Calu3 (cell line): Measurements from ENCODE around the gene FHIT. TPM values are rescaled to one million over a fixed set of nuclear protein-coding genes. Genes with fewer than 3 reads are reported as not detected.

Experiments used
- BruUV-seq: library from RNA; stranded (reverse); fragments of 400-500 nt; replicated peaks from 2 replicates; lab custom pipeline; 2021; lab: Mats Ljungman, UMichigan
- CTCF ChIA-PET: fragments of 300-600 bp; sonication (Branson Sonifier 250); formaldehyde crosslinking; loops from one replicate; lab custom pipeline; 2022; ENCODE audit warnings: antibody characterized with exemption; lab: Charles Lee
- DNase-seq: peaks from one replicate; pipeline ENCODE4 v3.0.0; 2022
- H3K27ac Mint-ChIP-seq: one replicate; pipeline ENCODE4 v1.8.0; 2022; ENCODE audit warnings: mixed read lengths; ENCODE audit not compliant: unreplicated experiment
- H3K27me3 Mint-ChIP-seq: one replicate; pipeline ENCODE4 v1.8.0; 2022; ENCODE audit warnings: mixed read lengths; ENCODE audit not compliant: unreplicated experiment
- H3K36me3 Mint-ChIP-seq: one replicate; pipeline ENCODE4 v1.8.0; 2022; ENCODE audit warnings: mild to moderate bottlenecking, moderate library complexity, mixed read lengths; ENCODE audit not compliant: insufficient read depth, unreplicated experiment
- H3K4me1 Mint-ChIP-seq: one replicate; pipeline ENCODE4 v1.8.0; 2022; ENCODE audit warnings: mild to moderate bottlenecking, low read depth, mixed read lengths; ENCODE audit not compliant: unreplicated experiment
- H3K4me3 Mint-ChIP-seq: one replicate; pipeline ENCODE4 v1.8.0; 2022; ENCODE audit warnings: mild to moderate bottlenecking, low read depth, moderate library complexity, mixed read lengths; ENCODE audit not compliant: unreplicated experiment
- H3K9me3 Mint-ChIP-seq: one replicate; pipeline ENCODE4 v1.8.0; 2022; ENCODE audit warnings: low read depth, mixed read lengths; ENCODE audit not compliant: unreplicated experiment
- CTCF ChIP-seq: fragments of 200-600 bp; IDR thresholded peaks from one replicate; pipeline ENCODE4 v1.8.0; 2022; ENCODE audit warnings: antibody characterized with exemption; ENCODE audit not compliant: unreplicated experiment
- intact Hi-C: fragments of 100-400 bp; cut with micrococcal nuclease; formaldehyde crosslinking; loops from one replicate; pipeline ENCODE4 v1.10.0; 2022; ENCODE audit not compliant: unreplicated experiment
- total RNA-seq: library from RNA; stranded (reverse); gene quantifications from 2 replicates; pipeline ENCODE4 v1.2.3, GENCODE V29; 2022

Gene FHIT
- total RNA-seq, 1 experiment from 2014 or later, result 6.2 TPM

GRCh38 chr3:60463685-60464084 is 787.6 kb downstream of the FHIT start:
- Mint-ChIP-seq H3K4me3 (no peak overlapping the region), H3K27me3 (no peaks in the 10 kb centered on the region), H3K27ac (no peak overlapping the region), H3K9me3 (peaks cover 16% of the 10 kb centered on the region), H3K36me3 (no peaks in the 10 kb centered on the region), H3K4me1 (no peaks in the 10 kb centered on the region)
- no peak for DNase-seq
- no TSS peak for BruUV-seq
- no peak for TF ChIP-seq CTCF
- intact Hi-C loops, result no loop called here
- CTCF ChIA-PET, result no interaction called here

GRCh38 chr3:60461267-60461666 is 790.0 kb downstream of the FHIT start:
- no TSS peak for BruUV-seq
- Mint-ChIP-seq H3K27me3 (no peaks in the 10 kb centered on the region), H3K4me3 (no peak overlapping the region), H3K36me3 (no peaks in the 10 kb centered on the region), H3K27ac (no peak overlapping the region), H3K4me1 (no peaks in the 10 kb centered on the region), H3K9me3 (peaks cover 10% of the 10 kb centered on the region)
- DNase-seq, result no peak
- CTCF ChIA-PET, result no interaction called here
- intact Hi-C loops, result no loop called here
- no peak for TF ChIP-seq CTCF

- CTCF ChIA-PET, result no interaction called here
- no peak for DNase-seq
- Mint-ChIP-seq H3K4me3 (no peak overlapping the region), H3K4me1 (no peaks in the 10 kb centered on the region), H3K9me3 (no peaks in the 10 kb centered on the region), H3K27me3 (no peaks in the 10 kb centered on the region), H3K36me3 (no peaks in the 10 kb centered on the region), H3K27ac (no peak overlapping the region)
- no peak for TF ChIP-seq CTCF
- no TSS peak for BruUV-seq
- intact Hi-C loops, result no loop called here
Observed at GRCh38 chr3:60456180-60456579, 795.1 kb downstream of the FHIT start.

GRCh38 chr3:60453326-60453725 is 797.9 kb downstream of the FHIT start:
- CTCF ChIA-PET, result interaction anchor here (0.7 kb wide), 1 partner anchor 733 kb away, joined by 5 read pairs; no protein-coding TSS in a partner anchor
- no peaks in the 10 kb centered on the region for H3K36me3 Mint-ChIP-seq
- no peaks in the 10 kb centered on the region for H3K27me3 Mint-ChIP-seq
- intact Hi-C loops, result no loop called here
- no peak for DNase-seq
- no peak overlapping the region for H3K4me3 Mint-ChIP-seq
- H3K4me1 Mint-ChIP-seq, result no peaks in the 10 kb centered on the region
- no peaks in the 10 kb centered on the region for H3K9me3 Mint-ChIP-seq
- no peak for TF ChIP-seq CTCF
- H3K27ac Mint-ChIP-seq, result no peak overlapping the region
- no TSS peak for BruUV-seq
